Measurements from ENCODE around the gene CARD10. TPM values are rescaled to one million over a fixed set of nuclear protein-coding genes. Genes with fewer than 3 reads are reported as not detected.

Gene CARD10
- polyA plus RNA-seq, 3 donors: 0.03 TPM; not detected in 2

- Histone ChIP-seq H4K20me1 (ENCODE audit: insufficient read depth, low read length) (no peaks in the 10 kb centered on the region), H3K9ac (ENCODE audit: insufficient read depth, low read length, poor library complexity, severe bottlenecking) (no peak overlapping the region), H3K4me3 (replicated peaks in 1 of 3; ENCODE audit: low read depth in 2 of 3, low read length in 3 of 3) (no peak overlapping the region), H3K27ac (ENCODE audit: low read depth in 1 of 2, low read length in 2 of 2) (no peak overlapping the region), H3K79me2 (ENCODE audit: insufficient read depth, low read length) (no peaks in the 10 kb centered on the region), H3K4me2 (replicated peaks; ENCODE audit: extremely low read depth, low read length, poor library complexity, severe bottlenecking) (no peak overlapping the region), H2AFZ (ENCODE audit: insufficient read depth, low read depth, low read length, poor library complexity, severe bottlenecking) (no peak overlapping the region), H3K4me1 (ENCODE audit: control insufficient read depth in 1 of 2, insufficient read depth in 2 of 2, low read length in 2 of 2) (peaks cover 4 to 12% of the 10 kb centered on the region in 2 donors), H3K9me3 (replicated peaks in 1 of 2; ENCODE audit: control insufficient read depth in 1 of 2, insufficient read depth in 1 of 2, low read length in 2 of 2) (peaks cover 0 to 6% of the 10 kb centered on the region in 2 donors), H3K36me3 (replicated peaks in 1 of 2; ENCODE audit: control insufficient read depth in 1 of 2, insufficient read depth in 2 of 2, low read length in 2 of 2) (no peaks in the 10 kb centered on the region), H3K27me3 (ENCODE audit: control insufficient read depth in 2 of 2, insufficient read depth in 2 of 2, low read length in 2 of 2) (peaks cover 16 to 35% of the 10 kb centered on the region in 2 donors)
- H3K27ac Mint-ChIP-seq: no peak overlapping the region
- TF ChIP-seq CTCF (IDR thresholded peaks at IDR 0.05): no peak
- H3K27me3 Mint-ChIP-seq (ENCODE audit: low read depth in 3 of 3): peaks cover 34 to 53% (median 47%) of the 10 kb centered on the region in 3 donors
- peaks cover 9% of the 10 kb centered on the region for H3K4me1 Mint-ChIP-seq
- 91% methylated on average over 18 of the region's 23 CpGs for WGBS (ENCODE audit: insufficient coverage)
- H3K4me3 Mint-ChIP-seq: no peak overlapping the region
- peaks cover 0 to 2% of the 10 kb centered on the region in 2 donors for H3K36me3 Mint-ChIP-seq
- DNase-seq: no peak
- peaks cover 3 to 16% (median 6%) of the 10 kb centered on the region in 7 donors for H3K9me3 Mint-ChIP-seq
- intact Hi-C loops (cut with micrococcal nuclease): no loop called here
Measured at GRCh38 chr22:37515901-37516300, 3.3 kb downstream of the CARD10 start.

GRCh38 chr22:37514526-37515051 lies 4.6 kb downstream of the CARD10 start:
- Mint-ChIP-seq H3K4me3 (no peak overlapping the region), H3K4me1 (peaks cover 5% of the 10 kb centered on the region), H3K27ac (no peak overlapping the region), H3K27me3 (ENCODE audit: low read depth in 3 of 3) (peaks cover 21 to 40% (median 35%) of the 10 kb centered on the region in 3 donors), H3K36me3 (peaks cover 0 to 2% of the 10 kb centered on the region in 2 donors), H3K9me3 (peaks cover 3 to 10% (median 6%) of the 10 kb centered on the region in 7 donors)
- WGBS (ENCODE audit: insufficient coverage): 90% methylated on average over 11 of the region's 15 CpGs
- peaks cover 0 to under 1% of the 10 kb centered on the region in 2 donors for H3K9me3 ChIP-seq (replicated peaks in 1 of 2; ENCODE audit: control insufficient read depth in 1 of 2, insufficient read depth in 1 of 2, low read length in 2 of 2)
- intact Hi-C loops (cut with micrococcal nuclease): no loop called here
- H2AFZ ChIP-seq (ENCODE audit: insufficient read depth, low read depth, low read length, poor library complexity, severe bottlenecking): no peak overlapping the region
- H3K79me2 ChIP-seq (ENCODE audit: insufficient read depth, low read length): no peaks in the 10 kb centered on the region
- no peaks in the 10 kb centered on the region for H4K20me1 ChIP-seq (ENCODE audit: insufficient read depth, low read length)
- peaks cover 9 to 23% of the 10 kb centered on the region in 2 donors for H3K27me3 ChIP-seq (ENCODE audit: control insufficient read depth in 2 of 2, insufficient read depth in 2 of 2, low read length in 2 of 2)
- peaks cover under 1 to 8% of the 10 kb centered on the region in 2 donors for H3K4me1 ChIP-seq (ENCODE audit: control insufficient read depth in 1 of 2, insufficient read depth in 2 of 2, low read length in 2 of 2)
- no peak overlapping the region for H3K9ac ChIP-seq (ENCODE audit: insufficient read depth, low read length, poor library complexity, severe bottlenecking)
- no peak overlapping the region for H3K27ac ChIP-seq (ENCODE audit: low read depth in 1 of 2, low read length in 2 of 2)
- DNase-seq: no peak
- H3K4me3 ChIP-seq (replicated peaks in 1 of 3; ENCODE audit: low read depth in 2 of 3, low read length in 3 of 3): no peak overlapping the region
- H3K36me3 ChIP-seq (replicated peaks in 1 of 2; ENCODE audit: control insufficient read depth in 1 of 2, insufficient read depth in 2 of 2, low read length in 2 of 2): no peaks in the 10 kb centered on the region
- no peak for TF ChIP-seq CTCF (IDR thresholded peaks at IDR 0.05)
- H3K4me2 ChIP-seq (replicated peaks; ENCODE audit: extremely low read depth, low read length, poor library complexity, severe bottlenecking): no peak overlapping the region
